NCI-H345 (cell line): Measurements from ENCODE around the gene ADCY2.
A peak's percentile ranks its signal among the peaks of the same experiment; 100 is the strongest.

Experiments used
- DNase-seq: peaks from one replicate; lab custom pipeline; 2025; lab: John Stamatoyannopoulos, UW

The ADCY2 gene

GRCh38 chr5:7664208-7664607 lies 268.3 kb downstream of the ADCY2 start:
- DNase-seq, result no peak

DNA sequence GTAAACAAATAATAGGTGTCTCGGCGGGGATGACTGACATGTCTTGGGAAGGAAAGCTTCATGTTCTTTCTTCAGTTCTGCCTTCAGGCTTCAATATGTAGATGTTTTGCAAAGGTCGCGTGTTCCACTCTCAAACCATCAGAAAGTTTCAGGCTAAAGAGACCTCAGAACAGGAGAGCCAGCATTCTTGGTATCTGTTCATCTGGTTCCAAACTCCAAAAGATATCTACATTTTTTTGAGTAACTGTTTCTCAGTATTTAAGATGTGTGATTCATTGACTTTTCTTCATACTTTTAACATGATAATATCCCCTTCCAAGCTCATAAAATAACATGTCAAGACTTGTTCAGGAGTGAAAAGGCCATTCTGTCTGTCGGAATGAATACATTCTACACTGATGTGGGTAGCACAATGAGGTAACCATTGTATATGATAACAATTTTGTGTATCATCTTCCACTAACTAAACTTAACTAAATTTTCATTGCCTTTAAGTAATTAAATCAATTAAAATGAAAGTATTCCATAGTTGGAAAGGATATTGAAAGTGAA lies 271.4 kb downstream of the ADCY2 start:
- no peak for DNase-seq

GRCh38 chr5:7668161-7668560 lies 272.2 kb downstream of the ADCY2 start:
- no peak for DNase-seq

DNA sequence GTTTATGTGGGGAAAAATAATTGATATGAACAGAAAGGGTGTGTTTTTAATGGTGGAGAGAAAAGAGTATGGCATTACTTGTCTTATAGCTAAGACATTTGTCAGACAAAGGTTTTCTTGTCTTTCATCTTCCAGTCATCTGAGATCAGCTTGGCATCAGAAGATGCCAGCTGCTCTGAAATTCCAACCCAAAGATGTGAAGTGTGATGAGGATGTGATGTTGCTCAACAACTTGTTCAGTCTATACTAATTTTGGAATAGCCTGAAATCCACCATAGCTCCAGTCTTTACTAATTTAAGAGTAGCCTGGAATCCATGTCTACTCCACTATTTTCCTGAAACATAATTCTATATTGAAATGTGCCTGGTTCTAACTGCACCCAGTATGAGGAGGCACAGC lies 272.7 kb downstream of the ADCY2 start:
- DNase-seq, result no peak

GRCh38 chr5:7671381-7671993 lies 275.5 kb downstream of the ADCY2 start:
- DNase-seq, result no peak

GRCh38 chr5:7673658-7674057 lies 277.7 kb downstream of the ADCY2 start:
- no peak for DNase-seq

GRCh38 chr5:7676455-7676854 lies 280.5 kb downstream of the ADCY2 start:
- DNase-seq, result no peak

- DNase-seq, result no peak
Observed at GRCh38 chr5:7678030-7678429, 282.1 kb downstream of the ADCY2 start.

DNA sequence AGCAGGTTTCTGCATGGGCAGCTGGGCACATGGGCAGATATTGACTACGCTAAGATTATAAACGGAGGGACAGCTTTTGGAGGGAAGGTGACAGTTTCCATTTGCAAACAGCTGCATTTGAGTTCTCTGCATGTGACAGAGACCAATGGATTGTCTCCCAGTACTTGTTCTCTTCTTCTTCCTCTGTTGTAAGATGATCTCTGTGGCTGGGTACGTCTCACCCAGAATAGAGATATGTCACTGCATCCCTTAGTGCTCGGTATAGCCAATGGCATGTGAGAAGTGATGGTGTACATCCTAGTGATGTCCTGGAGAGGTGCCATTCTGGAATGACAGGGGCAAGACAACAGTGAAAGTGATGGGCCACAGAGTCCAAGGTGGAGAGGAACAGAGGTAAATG lies 283.7 kb downstream of the ADCY2 start:
- DNase-seq, result no peak

- DNase-seq, result no peak
Observed at GRCh38 chr5:7680260-7680659, 284.3 kb downstream of the ADCY2 start.

DNA sequence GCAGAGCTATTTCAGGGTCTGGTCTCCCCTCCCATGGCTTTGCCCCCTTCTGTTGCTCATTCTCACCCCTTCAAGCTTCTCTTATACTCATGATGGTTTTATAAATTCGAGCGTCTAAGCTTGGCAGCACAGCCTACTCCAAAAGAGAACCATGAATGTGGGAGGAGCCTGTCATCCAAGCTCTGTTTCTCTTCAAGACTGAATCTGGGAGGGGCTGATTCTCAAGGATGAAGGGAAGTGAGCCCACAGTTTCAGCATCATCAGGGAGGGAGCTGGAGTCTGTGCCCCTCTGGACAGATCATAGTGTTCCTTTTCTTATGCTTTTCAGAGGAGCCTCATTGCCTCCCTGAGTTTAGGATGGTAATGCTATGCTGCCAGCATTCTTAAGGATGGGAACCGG lies 286.4 kb downstream of the ADCY2 start:
- DNase-seq, result no peak

DNA sequence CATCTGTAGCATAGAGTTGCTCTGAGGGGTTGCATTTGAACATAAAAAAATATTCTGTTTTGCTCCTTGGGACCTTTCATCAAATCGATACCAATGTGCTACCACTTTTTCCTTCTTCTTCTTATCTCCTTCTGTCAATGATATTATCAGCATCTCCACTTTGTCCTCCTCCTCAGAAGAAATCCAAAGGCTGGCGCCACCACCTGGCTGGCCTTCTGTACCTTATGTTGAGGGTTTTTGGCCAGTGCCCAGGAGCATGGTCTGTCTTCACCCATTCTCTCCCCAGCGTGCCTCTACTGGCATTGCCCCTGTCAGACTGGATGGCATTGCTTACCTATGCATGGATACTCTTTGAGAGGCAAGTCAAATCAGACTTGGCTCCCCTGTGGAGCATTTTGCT lies 287.8 kb downstream of the ADCY2 start:
- no peak for DNase-seq

DNA sequence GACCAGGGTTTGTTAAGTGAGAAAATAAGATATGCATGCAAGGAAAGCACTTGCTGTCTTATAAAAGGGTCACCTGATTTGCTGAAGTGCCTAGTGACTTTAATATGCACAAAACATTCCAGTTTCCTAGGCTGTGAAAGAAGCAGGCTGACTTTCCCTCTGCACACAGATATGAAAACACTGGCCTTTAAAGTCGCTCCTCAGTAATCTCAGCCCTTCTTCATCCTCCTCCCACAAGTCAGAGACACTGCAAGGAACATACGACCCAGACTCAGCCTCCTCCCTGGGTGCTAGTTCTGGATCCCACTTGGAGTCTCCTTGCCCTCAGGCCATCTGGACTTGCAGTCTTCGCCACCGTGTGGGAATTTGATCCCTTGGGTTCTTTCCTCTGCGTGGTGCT lies 288.9 kb downstream of the ADCY2 start:
- no peak for DNase-seq

DNA sequence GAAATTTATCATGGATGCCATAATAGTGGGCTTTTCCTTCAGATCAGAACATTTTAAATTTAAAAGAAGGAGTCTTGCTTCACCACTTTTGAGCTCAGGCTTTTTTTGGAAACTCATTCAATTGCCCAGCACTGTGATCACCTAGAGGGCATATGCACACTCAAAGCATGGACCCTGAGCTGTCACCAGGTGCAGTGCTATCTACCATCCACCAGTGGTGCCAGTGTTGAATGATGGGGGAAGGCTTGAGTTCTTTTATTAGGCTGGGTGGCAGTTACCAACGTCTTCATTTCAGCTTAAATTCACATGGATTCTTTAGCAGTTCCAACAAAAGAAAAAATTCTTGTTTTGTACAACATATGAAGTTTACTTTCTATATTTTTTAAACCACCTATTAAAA lies 290.9 kb downstream of the ADCY2 start:
- no peak for DNase-seq

DNA sequence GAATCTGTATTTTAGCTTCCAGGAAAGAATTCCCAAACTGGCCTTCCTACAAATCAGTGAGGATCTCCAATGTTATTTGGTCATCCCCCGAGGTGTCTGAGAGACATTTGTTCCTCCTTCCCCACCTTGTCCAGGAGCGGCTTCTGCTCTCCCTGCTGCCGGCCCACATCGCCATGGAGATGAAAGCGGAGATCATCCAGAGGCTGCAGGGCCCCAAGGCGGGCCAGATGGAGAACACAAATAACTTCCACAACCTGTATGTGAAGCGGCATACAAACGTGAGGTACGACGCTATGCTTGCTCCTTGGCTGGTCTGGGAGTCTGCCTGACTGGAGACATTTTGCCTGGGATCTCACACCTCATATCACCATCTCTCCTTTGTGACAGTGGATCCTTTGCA lies 294.6 kb downstream of the ADCY2 start:
- DNase-seq, result no peak

- no peak for DNase-seq
Observed at GRCh38 chr5:7705261-7705660, 309.3 kb downstream of the ADCY2 start.

DNA sequence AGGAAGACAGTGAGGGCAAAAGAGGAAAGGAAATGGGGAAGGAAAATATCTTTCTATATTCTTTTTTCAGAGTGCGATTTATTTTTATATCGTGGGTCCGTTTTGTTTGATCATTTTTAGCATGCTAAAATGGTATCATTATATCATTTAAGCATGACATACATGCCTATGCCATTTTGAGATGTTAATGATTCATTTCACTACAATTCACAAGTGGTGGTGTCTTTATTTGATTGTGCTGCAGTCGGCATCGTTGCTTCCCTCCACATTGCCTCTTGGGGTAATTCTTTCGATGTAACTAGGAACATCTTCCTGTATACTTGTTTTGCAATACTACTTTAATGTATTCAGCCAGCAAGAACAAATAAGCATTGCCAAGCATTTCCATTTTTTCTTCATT lies 309.8 kb downstream of the ADCY2 start:
- DNase-seq, result no peak

DNA sequence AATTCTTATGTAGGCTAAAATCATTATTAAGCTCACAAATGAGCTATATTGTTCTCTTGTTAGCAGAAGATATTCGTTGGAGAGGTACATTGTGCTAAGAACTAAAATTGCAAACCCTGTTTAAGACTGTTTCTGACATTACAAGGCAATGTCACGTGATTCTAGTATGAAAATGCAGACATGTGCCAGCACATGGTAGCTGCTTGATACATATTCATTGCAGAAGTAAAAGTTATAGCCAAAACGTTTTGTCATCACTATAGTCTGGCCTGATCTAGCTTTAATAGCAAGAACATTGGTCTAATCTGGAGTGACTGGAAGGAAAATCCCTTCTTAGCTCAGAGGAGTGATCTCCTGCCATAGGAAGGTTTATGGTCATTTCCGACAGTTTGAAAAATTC lies 310.3 kb downstream of the ADCY2 start:
- DNase-seq, result no peak

GRCh38 chr5:7714119-7714518 lies 318.2 kb downstream of the ADCY2 start:
- no peak for DNase-seq

DNA sequence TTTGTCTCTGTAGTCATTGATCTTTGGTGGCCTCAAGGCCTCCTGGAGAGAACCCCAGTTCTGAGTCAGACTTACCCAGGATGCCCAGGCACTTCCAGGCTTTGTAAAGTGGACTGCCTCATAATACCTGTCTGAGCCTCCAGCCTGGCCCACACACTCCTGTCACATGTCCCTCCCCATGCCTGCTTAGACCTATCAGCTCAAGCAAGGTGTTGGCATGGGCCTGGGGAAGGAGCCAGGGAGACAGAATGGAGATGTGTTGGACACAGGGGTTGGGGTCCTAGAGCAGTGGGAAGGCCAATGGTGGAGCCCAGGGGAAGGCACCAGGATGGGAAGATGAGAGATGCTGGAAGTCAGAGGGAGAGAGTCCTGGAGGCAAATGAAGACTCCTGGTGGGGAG lies 318.8 kb downstream of the ADCY2 start:
- no peak for DNase-seq

DNA sequence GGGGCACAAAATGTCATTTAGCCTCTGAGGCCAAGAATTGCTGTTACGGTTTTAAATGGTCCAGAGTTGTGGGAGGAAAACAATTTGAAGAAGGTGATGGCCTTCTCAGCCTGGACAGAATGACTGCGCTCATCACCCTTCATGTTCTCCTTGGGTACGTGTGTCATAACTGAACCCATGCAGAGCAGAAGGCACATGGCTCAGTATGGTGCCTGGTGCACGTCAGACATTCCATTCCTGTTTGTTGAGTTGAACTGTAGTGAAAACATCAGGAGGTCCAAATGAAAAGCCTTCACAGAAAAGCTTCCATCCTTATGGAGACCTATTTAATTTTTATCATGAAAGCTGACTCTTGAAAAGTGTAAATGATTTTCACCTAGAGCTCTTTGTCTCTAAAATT lies 321.8 kb downstream of the ADCY2 start:
- DNase-seq, result no peak

DNA sequence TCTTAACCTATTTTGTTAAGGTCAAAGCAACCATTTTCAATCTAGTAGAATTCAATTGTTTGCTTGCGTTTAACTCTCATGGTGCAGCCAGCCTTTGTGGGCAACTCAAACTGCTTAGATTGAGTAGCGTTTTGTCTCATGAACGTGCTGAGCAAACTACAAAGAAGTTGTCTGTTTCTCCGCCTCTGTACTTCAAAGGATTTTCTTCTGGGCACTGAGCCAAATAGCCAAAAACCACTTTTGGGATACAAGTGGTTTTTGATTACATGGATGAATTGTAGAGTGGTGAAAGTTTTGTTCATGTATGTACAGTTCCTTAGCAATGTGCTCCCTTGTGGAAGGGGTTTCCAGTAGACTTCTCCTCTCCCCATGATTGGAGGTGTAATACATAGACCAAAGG lies 332.1 kb downstream of the ADCY2 start:
- DNase-seq, result peak; percentile 66

GRCh38 chr5:7741415-7742065 lies 345.6 kb downstream of the ADCY2 start:
- no peak for DNase-seq

DNA sequence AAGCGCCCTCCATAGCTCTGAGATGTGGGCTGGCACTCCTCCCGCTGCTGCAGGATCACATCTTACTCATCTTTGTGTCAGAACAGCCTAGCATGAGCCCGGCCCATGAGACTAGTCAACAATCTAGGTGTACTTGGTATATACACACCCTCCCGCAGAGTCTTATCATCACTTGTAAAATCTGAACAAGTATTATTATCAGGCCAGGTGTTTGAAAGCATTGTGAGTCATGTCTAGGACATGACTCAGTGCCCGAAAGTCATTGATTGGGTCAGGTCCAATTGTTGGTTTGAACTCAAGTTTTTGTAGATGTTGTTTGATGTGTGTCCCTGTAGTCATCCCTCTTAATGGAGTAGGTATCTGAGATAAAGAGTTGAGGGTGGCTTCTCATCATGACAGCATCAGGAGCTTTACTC lies 346.3 kb downstream of the ADCY2 start:
- no peak for DNase-seq
